Erythroblast (primary cell): ENCODE results near the gene NIPBL.

ENCODE experiments used
- DNase-seq, 2 experiments: peaks; one replicate each; lab custom pipeline; 2025; lab: John Stamatoyannopoulos, UW
- GATA1 ChIP-seq: IDR thresholded peaks from 2 replicates; pipeline ENCODE4 v1.6.1; 2011; ENCODE audit warnings: low read depth, mild to moderate bottlenecking, control low read depth, low read length, moderate library complexity
- POLR2A ChIP-seq: IDR thresholded peaks from 2 replicates; pipeline ENCODE4 v1.6.1; 2011; ENCODE audit warnings: mild to moderate bottlenecking, low read length

Gene NIPBL

DNA sequence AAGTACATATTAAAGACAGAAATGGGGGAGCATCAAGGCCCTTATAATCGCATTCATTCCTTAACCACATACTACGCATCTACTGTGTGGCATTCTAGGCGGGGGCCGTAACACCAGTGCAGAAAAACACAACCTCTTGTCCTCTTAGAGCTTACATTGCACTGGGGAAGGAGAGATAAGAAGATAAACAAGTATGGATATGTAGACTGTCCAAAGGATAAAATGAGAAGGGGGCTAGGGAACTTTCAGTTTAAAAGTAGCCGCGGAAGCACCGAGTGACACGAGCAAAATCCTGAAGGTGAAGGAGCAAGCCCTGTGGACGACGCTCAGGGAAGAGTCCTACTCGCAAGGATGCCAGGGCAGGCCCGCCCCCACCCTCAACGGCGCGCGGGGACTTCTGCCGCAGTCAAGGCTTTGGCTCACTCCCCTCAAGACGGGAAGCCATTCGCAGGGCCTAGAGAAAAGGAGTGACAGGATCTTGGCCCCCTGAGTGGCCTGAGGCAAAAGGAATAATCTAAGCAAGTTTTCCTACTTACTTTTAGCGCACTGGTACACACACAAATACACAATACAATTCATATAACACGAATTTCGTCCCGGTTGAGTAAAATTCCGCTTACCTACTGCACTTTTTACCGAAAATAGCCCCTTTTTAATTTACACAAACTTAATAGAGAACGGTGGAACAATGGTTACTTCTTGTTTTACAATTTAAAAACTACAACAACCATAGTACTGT lies 1.3 kb upstream of the NIPBL start:
- no peak for TF ChIP-seq GATA1
- TF ChIP-seq POLR2A = peak; percentile 35
- peak; percentile 85 to 87 for DNase-seq

DNA sequence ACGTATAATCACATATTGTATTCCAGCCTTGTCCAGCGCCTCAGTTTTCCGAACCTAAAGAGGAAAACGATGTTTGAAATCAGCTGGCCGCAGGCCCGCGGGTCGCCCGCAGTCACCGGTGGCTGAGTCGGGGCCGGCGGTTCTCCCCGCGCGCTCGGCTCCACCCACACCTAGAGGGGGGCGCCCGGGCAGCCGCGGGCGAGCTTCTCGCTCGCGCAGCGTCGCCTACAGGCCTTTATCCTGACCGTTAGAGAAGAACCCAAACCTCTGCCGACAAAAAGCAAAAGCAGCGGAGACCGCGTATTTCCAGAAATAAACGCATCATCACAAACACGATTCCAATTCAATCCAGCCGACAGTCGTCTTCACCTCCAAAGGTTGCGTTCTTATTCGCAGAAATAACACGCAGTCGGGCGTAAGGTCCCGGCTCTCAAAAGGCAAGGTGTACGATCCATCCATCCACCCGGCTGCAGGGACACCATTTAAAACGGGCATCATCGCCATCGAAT lies 725 bp upstream of the NIPBL start:
- DNase-seq = peak; percentile 88 to 93
- TF ChIP-seq POLR2A (peak; percentile 30), GATA1 (no peak)

DNA sequence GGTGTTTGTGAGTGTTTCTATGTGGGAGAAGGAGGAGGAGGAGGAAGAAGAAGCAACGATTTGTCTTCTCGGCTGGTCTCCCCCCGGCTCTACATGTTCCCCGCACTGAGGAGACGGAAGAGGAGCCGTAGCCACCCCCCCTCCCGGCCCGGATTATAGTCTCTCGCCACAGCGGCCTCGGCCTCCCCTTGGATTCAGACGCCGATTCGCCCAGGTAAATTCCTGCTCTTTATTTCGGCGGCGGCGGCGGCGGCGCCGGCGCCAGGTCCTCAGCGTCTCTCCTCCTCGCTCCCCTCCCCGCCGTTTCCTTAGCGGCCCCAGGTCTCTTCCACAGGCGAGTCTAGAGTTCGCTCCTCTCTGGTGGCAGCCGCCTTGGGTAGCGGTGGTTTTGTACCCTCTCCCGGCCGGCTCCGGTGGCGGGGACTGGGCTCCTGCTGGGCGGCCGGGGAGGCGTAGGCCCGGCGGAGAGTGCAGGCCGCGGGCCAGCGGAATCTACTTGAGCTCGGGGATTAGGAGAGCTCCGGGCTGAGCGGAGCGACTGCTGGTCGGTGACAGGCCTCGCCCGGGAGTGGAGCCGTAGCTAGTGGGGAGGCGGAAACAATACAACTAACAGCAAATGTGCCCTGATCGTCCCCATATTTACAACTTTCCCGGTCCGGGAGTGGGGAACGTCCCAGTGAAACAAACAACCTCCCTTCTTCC lies 547 bp downstream of the NIPBL start:
- TF ChIP-seq GATA1 (no peak), POLR2A (no peak)
- DNase-seq = peak; percentile 81 to 89

DNA sequence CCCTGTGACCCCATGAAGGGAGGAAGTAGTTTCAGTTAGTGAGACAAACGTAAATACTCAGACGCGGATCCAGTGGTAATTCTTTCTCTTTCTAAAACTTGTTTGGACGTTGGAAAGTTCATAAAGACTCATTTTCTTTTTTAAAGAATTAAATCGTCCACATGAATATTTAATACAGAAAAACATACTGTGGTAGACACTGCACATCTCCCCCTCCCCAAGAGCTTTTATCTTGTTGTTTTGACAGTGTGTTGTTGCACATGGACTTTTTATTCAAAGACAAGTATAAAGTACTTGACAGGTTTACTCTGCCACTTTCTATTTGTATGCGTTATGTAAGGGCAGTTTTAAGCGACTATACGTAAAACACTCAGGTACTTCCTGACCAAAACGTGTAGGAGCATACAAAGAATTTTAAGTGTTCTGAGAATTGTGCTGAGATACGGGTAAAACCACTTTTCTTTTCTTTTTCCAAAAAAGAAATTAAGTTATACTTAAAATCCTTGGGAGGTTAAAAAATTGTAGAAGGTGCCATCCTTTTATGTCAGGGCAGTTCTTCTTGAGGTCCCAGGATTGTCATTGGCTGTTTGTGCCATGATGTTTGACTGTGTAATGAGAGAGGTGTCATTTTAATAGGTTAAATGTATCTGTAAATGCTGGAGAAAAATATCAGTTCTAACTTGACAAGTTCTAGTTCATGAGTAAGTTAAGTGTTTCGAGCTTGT lies 1.3 kb downstream of the NIPBL start:
- peak; percentile 80 to 82 for DNase-seq
- no peak for TF ChIP-seq GATA1
- TF ChIP-seq POLR2A = peak; percentile 32

DNA sequence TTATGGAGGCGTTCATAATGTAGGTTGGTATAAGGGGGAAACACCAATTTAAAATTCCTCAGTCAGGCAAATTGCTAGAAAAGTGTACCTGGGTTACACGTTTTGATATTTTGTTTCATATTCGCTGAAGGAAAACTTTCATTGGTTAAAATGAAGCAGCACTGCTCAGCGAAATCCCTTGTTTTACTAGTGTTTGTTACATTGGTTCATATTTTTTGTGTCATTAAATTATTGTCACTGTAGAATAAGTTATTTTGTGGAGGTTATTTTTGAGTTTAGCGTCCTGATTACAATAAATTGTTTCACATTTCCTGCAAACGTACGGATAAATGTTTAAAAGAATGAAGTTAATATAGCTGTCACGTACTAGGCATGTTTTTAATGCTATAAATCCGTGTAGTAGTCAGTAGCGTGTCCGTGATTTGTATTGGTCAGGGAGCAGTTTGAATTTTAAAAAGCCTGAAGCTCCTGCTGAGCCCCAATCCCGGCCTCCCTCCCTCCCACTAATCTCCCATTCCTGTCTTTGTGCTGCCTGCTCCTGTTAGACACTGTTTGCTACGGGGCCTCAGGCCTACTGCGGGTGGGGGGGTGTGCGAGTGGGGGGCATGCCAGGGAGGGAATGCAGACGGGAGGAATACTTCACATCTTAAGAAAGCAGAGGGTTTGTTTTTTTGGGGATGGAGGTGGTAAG lies 2.0 kb downstream of the NIPBL start:
- peak; percentile 22 to 45 for DNase-seq
- TF ChIP-seq POLR2A (no peak), GATA1 (no peak)

DNA sequence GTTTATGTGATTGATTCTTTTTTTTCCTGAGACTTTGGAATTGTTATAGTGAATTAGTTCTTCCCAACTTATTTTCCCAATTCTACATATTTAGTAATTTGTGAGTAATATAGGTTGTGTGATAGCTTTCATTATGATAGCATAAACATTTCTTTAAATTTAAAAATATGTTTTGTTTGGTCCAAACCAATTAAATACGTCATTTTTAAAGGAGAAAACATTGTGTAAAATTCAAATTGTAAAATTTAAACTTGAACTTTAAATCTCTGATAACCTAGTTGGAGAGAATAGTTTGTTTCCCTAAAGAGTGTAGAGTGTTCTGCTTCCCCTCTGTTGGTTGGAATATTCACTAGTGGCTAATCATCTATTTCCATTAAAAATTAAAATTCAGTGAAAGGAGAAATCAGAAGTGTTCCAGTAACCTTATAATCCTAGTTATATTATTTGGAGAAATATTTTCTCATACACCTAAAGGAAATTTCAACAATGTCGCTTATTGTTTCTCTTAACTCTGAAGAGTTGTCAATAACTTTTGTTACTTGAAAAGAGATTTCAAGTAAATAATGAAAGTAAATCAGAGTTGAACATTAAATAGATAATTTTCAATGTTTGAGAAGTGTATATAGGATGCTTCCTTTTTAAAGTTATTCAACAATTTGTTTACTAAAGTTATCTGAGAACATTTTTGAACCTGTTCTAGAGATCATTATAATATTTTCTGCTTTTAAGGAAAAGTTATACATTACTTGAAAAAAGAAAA lies 2.9 kb downstream of the NIPBL start:
- DNase-seq = no peak
- TF ChIP-seq POLR2A = no peak
- no peak for TF ChIP-seq GATA1

DNA sequence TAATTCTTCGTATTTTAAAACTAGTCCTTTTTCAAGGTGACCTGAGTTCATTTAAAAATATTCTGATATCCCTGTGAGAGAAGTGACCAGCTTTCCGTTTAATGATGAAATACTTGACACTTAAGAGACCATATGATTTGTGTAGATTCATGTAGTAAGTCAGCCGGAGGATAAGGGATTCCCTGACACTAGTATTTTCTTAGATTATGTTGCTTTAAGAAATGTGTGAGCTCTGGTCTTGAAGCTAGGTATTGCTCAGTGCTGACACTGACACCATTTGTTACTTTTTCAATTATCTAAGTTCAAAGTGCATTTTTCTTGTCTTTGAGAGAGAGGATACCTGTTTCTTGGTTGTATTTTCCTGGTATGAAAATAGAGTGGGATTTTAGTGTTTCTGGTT lies 4.2 kb downstream of the NIPBL start:
- TF ChIP-seq GATA1 = no peak
- TF ChIP-seq POLR2A = no peak
- peak; percentile 41 to 59 for DNase-seq

DNA sequence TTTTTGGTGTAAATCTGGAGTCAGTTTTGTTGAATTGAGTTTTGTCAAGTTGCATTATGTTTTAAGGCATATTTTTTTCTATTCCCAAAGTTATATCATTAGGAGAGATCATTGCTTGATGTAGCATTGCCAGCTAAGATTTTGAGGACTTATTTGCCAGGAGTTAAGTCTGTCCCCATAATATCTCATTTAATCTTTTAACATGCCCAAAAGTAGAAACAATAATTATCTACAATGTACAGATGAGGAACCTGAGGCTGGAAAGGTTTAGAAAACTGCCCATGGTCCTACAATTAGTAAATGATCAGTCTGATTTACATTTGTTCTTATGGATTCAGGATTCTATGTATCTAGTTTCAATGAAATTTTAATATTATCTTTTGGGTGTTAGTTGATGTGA lies 4.7 kb downstream of the NIPBL start:
- no peak for DNase-seq
- TF ChIP-seq POLR2A (no peak), GATA1 (no peak)

DNA sequence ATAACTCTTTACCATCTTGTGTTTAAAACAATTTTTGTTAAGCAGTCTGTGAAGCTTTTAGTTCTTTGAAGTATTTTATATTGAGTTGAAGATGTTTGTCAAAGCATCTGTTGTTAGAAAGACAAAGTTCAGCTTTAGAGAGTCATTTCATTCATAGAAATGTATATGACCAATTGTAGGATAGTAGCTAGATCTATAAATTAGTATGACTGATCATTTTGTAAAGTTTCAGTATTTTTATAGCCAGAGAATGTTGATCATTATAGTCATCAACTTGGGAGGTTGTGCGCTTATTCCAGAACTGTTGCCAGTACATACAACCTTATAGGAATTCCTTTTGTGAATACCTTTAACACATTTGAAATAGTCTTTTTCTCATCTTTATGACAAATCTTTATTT lies 5.2 kb downstream of the NIPBL start:
- no peak for DNase-seq
- no peak for TF ChIP-seq GATA1
- no peak for TF ChIP-seq POLR2A

DNA sequence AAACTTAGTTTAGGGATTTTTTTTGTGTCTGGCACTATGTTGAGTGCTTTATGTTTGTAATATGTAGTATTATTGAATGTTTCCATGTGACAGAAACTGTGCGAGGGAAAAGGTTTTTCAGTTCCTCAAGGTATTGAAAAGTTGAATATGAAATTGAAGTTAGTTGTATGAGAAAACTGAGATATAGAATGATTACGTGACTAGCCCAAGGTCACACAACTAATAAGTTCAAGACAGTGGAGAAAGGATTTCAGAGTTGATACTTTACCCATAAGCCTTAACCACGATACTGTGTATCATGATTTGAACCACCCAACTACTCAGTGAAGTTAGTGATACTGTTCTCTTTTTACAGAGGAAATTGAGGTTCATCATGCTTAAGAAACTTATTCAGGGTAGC lies 5.7 kb downstream of the NIPBL start:
- peak; percentile 13 to 20 for DNase-seq
- no peak for TF ChIP-seq GATA1
- no peak for TF ChIP-seq POLR2A

DNA sequence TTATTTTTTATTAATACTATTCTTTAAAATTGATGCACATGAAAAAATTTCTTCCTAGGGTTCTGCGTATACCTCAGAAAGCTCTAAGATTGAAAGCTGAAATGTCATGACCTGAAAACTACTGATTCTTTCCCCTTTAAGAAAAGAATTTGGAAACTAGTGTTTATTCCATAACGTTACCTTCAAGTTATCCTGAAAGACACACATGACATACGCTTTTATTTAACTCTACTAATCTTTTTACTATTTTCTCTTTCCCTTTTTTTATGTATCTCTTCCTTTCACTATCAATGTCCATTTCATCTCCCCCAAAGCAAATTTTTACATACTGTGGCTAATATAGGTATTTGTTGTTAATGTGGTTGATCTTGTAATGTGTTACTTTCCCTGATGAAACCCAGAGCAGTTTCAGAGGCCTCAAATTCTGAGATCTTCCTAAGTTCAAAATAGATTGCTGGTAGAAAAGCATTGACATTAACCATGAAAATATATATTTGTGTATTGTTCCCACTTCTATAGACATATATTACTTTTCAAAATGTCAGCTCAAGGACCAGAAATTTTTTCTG lies 7.4 kb downstream of the NIPBL start:
- DNase-seq = no peak
- TF ChIP-seq GATA1 (no peak), POLR2A (no peak)

DNA sequence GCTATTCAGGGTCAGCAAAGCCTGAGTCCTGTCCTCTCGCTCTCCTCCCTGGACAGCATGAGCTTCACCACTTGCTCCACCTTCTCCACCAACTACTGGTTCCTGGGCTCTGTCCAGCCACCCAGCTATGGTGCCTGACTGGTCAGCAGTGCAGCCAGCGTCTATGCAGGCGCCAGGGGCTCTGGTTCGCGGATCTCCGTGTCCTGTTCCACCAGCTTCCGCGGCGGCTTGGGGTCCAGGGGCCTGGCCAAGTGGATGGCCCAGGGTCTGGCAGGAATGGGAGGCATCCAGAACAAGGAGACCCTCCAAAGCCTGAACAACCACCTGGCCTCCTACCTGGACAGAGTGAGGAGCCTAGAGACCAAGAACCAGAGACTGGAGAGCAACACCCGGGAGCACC lies 8.6 kb downstream of the NIPBL start:
- TF ChIP-seq GATA1 = no peak
- TF ChIP-seq POLR2A = no peak
- no peak for DNase-seq
